Activated T-helper 17 cell treated with anti-CD3 and anti-CD28 coated beads, Interleukin-2, amount 50 U/mL, for 72 hours (primary cell): ENCODE measurements around the gene OLFML3. TPM values are rescaled to one million over a fixed set of nuclear protein-coding genes. Genes with fewer than 3 reads are reported as not detected.
"Not testable (repeated sequence)": the region's sequence is repeated elsewhere in the genome, so short reads cannot be mapped to it uniquely, and the experiment has no call there.

Experiments used
- ATAC-seq: fragments of 150-1000 bp; cut with Tn5 transposase; replicated peaks from 2 replicates; pipeline ENCODE4 v1.10.0; 2021; ENCODE audit warnings: mild to moderate bottlenecking, moderate library complexity
- H3K27ac Mint-ChIP-seq: one replicate; pipeline ENCODE4 v1.8.0; 2022; ENCODE audit warnings: mixed read lengths
- H3K27me3 Mint-ChIP-seq: one replicate; pipeline ENCODE4 v1.8.0; 2022; ENCODE audit warnings: mixed read lengths
- H3K36me3 Mint-ChIP-seq: one replicate; pipeline ENCODE4 v1.8.0; 2022; ENCODE audit warnings: low read depth, mild to moderate bottlenecking, mixed read lengths
- H3K4me1 Mint-ChIP-seq: one replicate; pipeline ENCODE4 v1.8.0; 2022; ENCODE audit warnings: mixed read lengths
- H3K4me3 Mint-ChIP-seq: one replicate; pipeline ENCODE4 v1.8.0; 2022; ENCODE audit warnings: mild to moderate bottlenecking, mixed read lengths
- H3K9me3 Mint-ChIP-seq: one replicate; pipeline ENCODE4 v1.8.0; 2022; ENCODE audit warnings: mixed read lengths
- total RNA-seq, 2 donors: library from RNA; stranded (reverse); gene quantifications; one replicate each; pipeline ENCODE4 v1.2.3, GENCODE V29; 2022

Gene OLFML3
- total RNA-seq, 2 donors from 2014 or later = 0.13 to 0.40 TPM

- Mint-ChIP-seq H3K36me3 (peaks cover 73% of the 10 kb centered on the region), H3K9me3 (no peaks in the 10 kb centered on the region), H3K27me3 (no peaks in the 10 kb centered on the region), H3K4me3 (peak overlapping the region; percentile 34), H3K4me1 (peaks cover 59% of the 10 kb centered on the region), H3K27ac (peak overlapping the region; percentile 74)
- ATAC-seq = peak; percentile 4
These were observed 36.1 kb upstream of the OLFML3 start for GRCh38 chr1:113943028-113943811.

GRCh38 chr1:113945329-113945728 lies 33.9 kb upstream of the OLFML3 start:
- H3K36me3 Mint-ChIP-seq = peaks cover 75% of the 10 kb centered on the region
- peak overlapping the region; percentile 91 for H3K27ac Mint-ChIP-seq
- H3K9me3 Mint-ChIP-seq = no peaks in the 10 kb centered on the region
- no peaks in the 10 kb centered on the region for H3K27me3 Mint-ChIP-seq
- no peak overlapping the region for H3K4me3 Mint-ChIP-seq
- no peak for ATAC-seq
- H3K4me1 Mint-ChIP-seq = peaks cover 43% of the 10 kb centered on the region

- Mint-ChIP-seq H3K36me3 (peaks cover 67% of the 10 kb centered on the region), H3K27me3 (no peaks in the 10 kb centered on the region), H3K4me3 (peak overlapping the region; percentile 84), H3K9me3 (no peaks in the 10 kb centered on the region), H3K4me1 (peaks cover 35% of the 10 kb centered on the region), H3K27ac (peak overlapping the region; percentile 91)
- peak; percentile 41 for ATAC-seq
These were observed 33.2 kb upstream of the OLFML3 start for GRCh38 chr1:113946112-113946511.

GRCh38 chr1:113946678-113947387 lies 32.4 kb upstream of the OLFML3 start:
- ATAC-seq = peak; percentile 77
- peaks cover 32% of the 10 kb centered on the region for H3K4me1 Mint-ChIP-seq
- peak overlapping the region; percentile 84 for H3K4me3 Mint-ChIP-seq
- H3K27ac Mint-ChIP-seq = peak overlapping the region; percentile 91
- no peaks in the 10 kb centered on the region for H3K9me3 Mint-ChIP-seq
- no peaks in the 10 kb centered on the region for H3K27me3 Mint-ChIP-seq
- peaks cover 66% of the 10 kb centered on the region for H3K36me3 Mint-ChIP-seq

GRCh38 chr1:113947388-113948107 lies 31.7 kb upstream of the OLFML3 start:
- H3K4me3 Mint-ChIP-seq = peak overlapping the region; percentile 84
- peaks cover 66% of the 10 kb centered on the region for H3K36me3 Mint-ChIP-seq
- ATAC-seq = peak; percentile 25
- no peaks in the 10 kb centered on the region for H3K9me3 Mint-ChIP-seq
- no peaks in the 10 kb centered on the region for H3K27me3 Mint-ChIP-seq
- peak overlapping the region; percentile 91 for H3K27ac Mint-ChIP-seq
- H3K4me1 Mint-ChIP-seq = peaks cover 32% of the 10 kb centered on the region

- ATAC-seq, H3K9me3 Mint-ChIP-seq, H3K27me3 Mint-ChIP-seq: not testable (repeated sequence)
- H3K4me1 Mint-ChIP-seq = peaks cover 29% of the 10 kb centered on the region
- peak overlapping the region; percentile 91 for H3K27ac Mint-ChIP-seq
- H3K36me3 Mint-ChIP-seq = peaks cover 68% of the 10 kb centered on the region
- peak overlapping the region; percentile 84 for H3K4me3 Mint-ChIP-seq
These were observed 31.1 kb upstream of the OLFML3 start for GRCh38 chr1:113948151-113948550.

GRCh38 chr1:113949007-113949406 lies 30.3 kb upstream of the OLFML3 start:
- Mint-ChIP-seq H3K9me3 (no peaks in the 10 kb centered on the region), H3K4me3 (peak overlapping the region; percentile 84), H3K27ac (peak overlapping the region; percentile 91), H3K36me3 (peaks cover 68% of the 10 kb centered on the region), H3K4me1 (peaks cover 26% of the 10 kb centered on the region), H3K27me3 (no peaks in the 10 kb centered on the region)
- no peak for ATAC-seq

- Mint-ChIP-seq H3K9me3 (no peaks in the 10 kb centered on the region), H3K27ac (no peak overlapping the region), H3K36me3 (peaks cover 69% of the 10 kb centered on the region), H3K4me3 (no peak overlapping the region), H3K4me1 (peaks cover 22% of the 10 kb centered on the region), H3K27me3 (no peaks in the 10 kb centered on the region)
- ATAC-seq = no peak
These were observed 28.4 kb upstream of the OLFML3 start for GRCh38 chr1:113950908-113951307.

- Mint-ChIP-seq H3K4me3 (no peak overlapping the region), H3K27ac (peak overlapping the region; percentile 65), H3K4me1 (peaks cover 21% of the 10 kb centered on the region), H3K36me3 (peaks cover 71% of the 10 kb centered on the region), H3K9me3 (no peaks in the 10 kb centered on the region), H3K27me3 (no peaks in the 10 kb centered on the region)
- ATAC-seq = no peak
These were observed 27.6 kb upstream of the OLFML3 start for GRCh38 chr1:113951719-113952118.

- Mint-ChIP-seq H3K27me3 (no peaks in the 10 kb centered on the region), H3K4me1 (peaks cover 12% of the 10 kb centered on the region), H3K27ac (no peak overlapping the region), H3K9me3 (no peaks in the 10 kb centered on the region), H3K36me3 (peaks cover 100% of the 10 kb centered on the region), H3K4me3 (no peak overlapping the region)
- no peak for ATAC-seq
These were observed 21.3 kb upstream of the OLFML3 start for GRCh38 chr1:113957984-113958383.

GRCh38 chr1:113958691-113959090 lies 20.6 kb upstream of the OLFML3 start:
- Mint-ChIP-seq H3K9me3 (no peaks in the 10 kb centered on the region), H3K27ac (peak overlapping the region; percentile 2), H3K4me1 (peaks cover 12% of the 10 kb centered on the region), H3K4me3 (no peak overlapping the region), H3K27me3 (no peaks in the 10 kb centered on the region), H3K36me3 (peaks cover 100% of the 10 kb centered on the region)
- ATAC-seq = no peak

- H3K9me3 Mint-ChIP-seq = no peaks in the 10 kb centered on the region
- H3K27me3 Mint-ChIP-seq = no peaks in the 10 kb centered on the region
- H3K4me3 Mint-ChIP-seq = no peak overlapping the region
- no peak for ATAC-seq
- peak overlapping the region; percentile 58 for H3K27ac Mint-ChIP-seq
- peaks cover 100% of the 10 kb centered on the region for H3K36me3 Mint-ChIP-seq
- H3K4me1 Mint-ChIP-seq = no peaks in the 10 kb centered on the region
These were observed 15.9 kb upstream of the OLFML3 start for GRCh38 chr1:113963281-113963906.

GRCh38 chr1:113965703-113966412 lies 13.4 kb upstream of the OLFML3 start:
- no peaks in the 10 kb centered on the region for H3K27me3 Mint-ChIP-seq
- no peaks in the 10 kb centered on the region for H3K9me3 Mint-ChIP-seq
- H3K4me1 Mint-ChIP-seq = no peaks in the 10 kb centered on the region
- peaks cover 100% of the 10 kb centered on the region for H3K36me3 Mint-ChIP-seq
- H3K27ac Mint-ChIP-seq = peak overlapping the region; percentile 73
- ATAC-seq = no peak
- no peak overlapping the region for H3K4me3 Mint-ChIP-seq

GRCh38 chr1:113972954-113973353 lies 6.3 kb upstream of the OLFML3 start:
- H3K27ac Mint-ChIP-seq = peak overlapping the region; percentile 71
- peaks cover 15% of the 10 kb centered on the region for H3K4me1 Mint-ChIP-seq
- no peak for ATAC-seq
- H3K36me3 Mint-ChIP-seq = peaks cover 82% of the 10 kb centered on the region
- no peaks in the 10 kb centered on the region for H3K27me3 Mint-ChIP-seq
- no peak overlapping the region for H3K4me3 Mint-ChIP-seq
- H3K9me3 Mint-ChIP-seq = no peaks in the 10 kb centered on the region
